Measurements from ENCODE around the gene MYO7A.

DNA sequence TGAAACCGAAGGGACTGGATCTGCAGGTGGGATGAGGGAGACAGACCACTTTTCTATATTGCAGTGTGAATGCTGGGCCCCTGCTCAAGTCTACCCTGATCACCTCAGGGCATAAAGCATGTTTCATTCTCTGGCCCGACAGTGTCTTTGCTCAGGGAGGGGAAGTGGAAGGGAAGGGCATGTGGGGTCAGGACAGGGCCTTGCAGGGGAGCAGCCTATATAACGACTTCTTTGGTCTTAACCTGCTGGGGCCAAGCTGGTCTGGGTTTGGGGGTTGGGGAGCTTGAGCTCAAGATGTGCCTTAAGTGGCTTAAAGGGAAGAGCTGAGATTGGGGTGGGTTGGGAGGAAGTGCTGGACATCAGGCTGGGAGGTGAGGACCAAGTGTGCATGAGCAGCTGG lies 87.1 kb downstream of the MYO7A start:
- no peak for TF ChIP-seq EZH2 (IDR thresholded peaks at IDR 0.05; ENCODE audit: borderline replicate concordance, low read depth, low read length, severe bottlenecking)
- TF ChIP-seq JUN (IDR thresholded peaks at IDR 0.05; ENCODE audit: borderline replicate concordance, insufficient read depth, insufficient read length, low read depth): no peak
- TF ChIP-seq, protein P1, sequence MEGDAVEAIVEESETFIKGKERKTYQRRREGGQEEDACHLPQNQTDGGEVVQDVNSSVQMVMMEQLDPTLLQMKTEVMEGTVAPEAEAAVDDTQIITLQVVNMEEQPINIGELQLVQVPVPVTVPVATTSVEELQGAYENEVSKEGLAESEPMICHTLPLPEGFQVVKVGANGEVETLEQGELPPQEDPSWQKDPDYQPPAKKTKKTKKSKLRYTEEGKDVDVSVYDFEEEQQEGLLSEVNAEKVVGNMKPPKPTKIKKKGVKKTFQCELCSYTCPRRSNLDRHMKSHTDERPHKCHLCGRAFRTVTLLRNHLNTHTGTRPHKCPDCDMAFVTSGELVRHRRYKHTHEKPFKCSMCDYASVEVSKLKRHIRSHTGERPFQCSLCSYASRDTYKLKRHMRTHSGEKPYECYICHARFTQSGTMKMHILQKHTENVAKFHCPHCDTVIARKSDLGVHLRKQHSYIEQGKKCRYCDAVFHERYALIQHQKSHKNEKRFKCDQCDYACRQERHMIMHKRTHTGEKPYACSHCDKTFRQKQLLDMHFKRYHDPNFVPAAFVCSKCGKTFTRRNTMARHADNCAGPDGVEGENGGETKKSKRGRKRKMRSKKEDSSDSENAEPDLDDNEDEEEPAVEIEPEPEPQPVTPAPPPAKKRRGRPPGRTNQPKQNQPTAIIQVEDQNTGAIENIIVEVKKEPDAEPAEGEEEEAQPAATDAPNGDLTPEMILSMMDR (IDR thresholded peaks at IDR 0.05; ENCODE audit: extremely low read depth in 1 of 2, insufficient read depth in 1 of 2, low read depth in 1 of 2, low read length in 2 of 2): no peak
- TF ChIP-seq POLR2AphosphoS5 (IDR thresholded peaks at IDR 0.05; ENCODE audit: insufficient read depth, low read depth, low read length): no peak
- TF ChIP-seq POLR2A (IDR thresholded peaks at IDR 0.05; ENCODE audit: low read depth, low read length): no peak

All from endothelial cell of umbilical vein (primary cell).